Fibroblast of pulmonary artery (primary cell): ENCODE measurements around the gene OTOA.
"Not testable (repeated sequence)": the region's sequence is repeated elsewhere in the genome, so short reads cannot be mapped to it uniquely, and the experiment has no call there.

Source experiments
- DNase-seq: peaks from one replicate; pipeline ENCODE4 v3.0.0-alpha.2; 2010; ENCODE audit warnings: low read depth
- H3K4me3 ChIP-seq: replicated peaks from 2 replicates; pipeline ENCODE4 v1.5.1; 2011; ENCODE audit warnings: low read depth, mild to moderate bottlenecking, control low read depth, low read length, moderate library complexity
- TF ChIP-seq, protein P1 (sequence below): IDR thresholded peaks from 2 replicates; pipeline ENCODE4 v1.5.1; 2011; ENCODE audit warnings: mild to moderate bottlenecking, control low read depth, low read length, inconsistent platforms; ENCODE audit errors: missing control alignments

The OTOA gene

DNA sequence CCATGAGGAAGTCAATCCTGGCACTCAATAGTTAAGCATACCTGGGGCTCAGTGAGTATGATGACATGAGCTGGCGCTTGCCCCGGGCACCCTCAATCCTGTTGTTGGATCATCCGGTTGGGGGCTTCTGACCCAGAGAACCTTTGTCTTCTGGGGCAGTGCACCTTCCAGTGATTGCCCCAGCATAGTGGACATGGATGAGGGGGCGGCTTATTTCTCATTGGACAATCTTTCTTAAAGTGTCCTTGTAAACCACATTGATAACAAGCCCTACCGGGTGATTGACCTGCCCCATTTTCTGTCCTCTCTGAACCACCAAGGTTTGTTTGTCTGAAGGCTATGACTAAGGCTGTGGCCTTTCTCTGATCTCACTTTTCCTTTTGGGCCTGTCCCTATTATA lies 29.6 kb upstream of the OTOA start:
- DNase-seq = no peak
- TF ChIP-seq, protein P1, sequence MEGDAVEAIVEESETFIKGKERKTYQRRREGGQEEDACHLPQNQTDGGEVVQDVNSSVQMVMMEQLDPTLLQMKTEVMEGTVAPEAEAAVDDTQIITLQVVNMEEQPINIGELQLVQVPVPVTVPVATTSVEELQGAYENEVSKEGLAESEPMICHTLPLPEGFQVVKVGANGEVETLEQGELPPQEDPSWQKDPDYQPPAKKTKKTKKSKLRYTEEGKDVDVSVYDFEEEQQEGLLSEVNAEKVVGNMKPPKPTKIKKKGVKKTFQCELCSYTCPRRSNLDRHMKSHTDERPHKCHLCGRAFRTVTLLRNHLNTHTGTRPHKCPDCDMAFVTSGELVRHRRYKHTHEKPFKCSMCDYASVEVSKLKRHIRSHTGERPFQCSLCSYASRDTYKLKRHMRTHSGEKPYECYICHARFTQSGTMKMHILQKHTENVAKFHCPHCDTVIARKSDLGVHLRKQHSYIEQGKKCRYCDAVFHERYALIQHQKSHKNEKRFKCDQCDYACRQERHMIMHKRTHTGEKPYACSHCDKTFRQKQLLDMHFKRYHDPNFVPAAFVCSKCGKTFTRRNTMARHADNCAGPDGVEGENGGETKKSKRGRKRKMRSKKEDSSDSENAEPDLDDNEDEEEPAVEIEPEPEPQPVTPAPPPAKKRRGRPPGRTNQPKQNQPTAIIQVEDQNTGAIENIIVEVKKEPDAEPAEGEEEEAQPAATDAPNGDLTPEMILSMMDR = no peak
- no peak overlapping the region for H3K4me3 ChIP-seq

DNA sequence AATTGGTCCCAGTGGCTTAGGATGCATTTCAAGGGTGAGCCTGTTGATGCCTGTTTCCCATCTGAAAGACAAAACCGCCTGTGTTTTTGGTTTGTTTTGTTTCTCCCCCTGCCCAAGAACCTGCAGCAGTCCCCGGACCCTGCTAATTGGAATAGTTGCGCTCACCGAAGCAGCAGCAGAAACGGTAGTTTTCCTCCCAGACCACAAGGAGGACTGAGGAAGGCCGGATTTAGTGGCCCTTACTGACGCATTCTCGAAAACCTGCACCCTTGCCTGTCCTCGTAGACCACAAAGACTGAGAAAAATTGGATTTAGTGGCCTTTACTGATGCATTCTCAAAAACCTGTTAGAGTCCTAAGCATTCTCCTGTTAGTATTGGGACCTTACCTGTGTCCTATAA lies 28.1 kb upstream of the OTOA start:
- DNase-seq, H3K4me3 ChIP-seq: not testable (repeated sequence)

DNA sequence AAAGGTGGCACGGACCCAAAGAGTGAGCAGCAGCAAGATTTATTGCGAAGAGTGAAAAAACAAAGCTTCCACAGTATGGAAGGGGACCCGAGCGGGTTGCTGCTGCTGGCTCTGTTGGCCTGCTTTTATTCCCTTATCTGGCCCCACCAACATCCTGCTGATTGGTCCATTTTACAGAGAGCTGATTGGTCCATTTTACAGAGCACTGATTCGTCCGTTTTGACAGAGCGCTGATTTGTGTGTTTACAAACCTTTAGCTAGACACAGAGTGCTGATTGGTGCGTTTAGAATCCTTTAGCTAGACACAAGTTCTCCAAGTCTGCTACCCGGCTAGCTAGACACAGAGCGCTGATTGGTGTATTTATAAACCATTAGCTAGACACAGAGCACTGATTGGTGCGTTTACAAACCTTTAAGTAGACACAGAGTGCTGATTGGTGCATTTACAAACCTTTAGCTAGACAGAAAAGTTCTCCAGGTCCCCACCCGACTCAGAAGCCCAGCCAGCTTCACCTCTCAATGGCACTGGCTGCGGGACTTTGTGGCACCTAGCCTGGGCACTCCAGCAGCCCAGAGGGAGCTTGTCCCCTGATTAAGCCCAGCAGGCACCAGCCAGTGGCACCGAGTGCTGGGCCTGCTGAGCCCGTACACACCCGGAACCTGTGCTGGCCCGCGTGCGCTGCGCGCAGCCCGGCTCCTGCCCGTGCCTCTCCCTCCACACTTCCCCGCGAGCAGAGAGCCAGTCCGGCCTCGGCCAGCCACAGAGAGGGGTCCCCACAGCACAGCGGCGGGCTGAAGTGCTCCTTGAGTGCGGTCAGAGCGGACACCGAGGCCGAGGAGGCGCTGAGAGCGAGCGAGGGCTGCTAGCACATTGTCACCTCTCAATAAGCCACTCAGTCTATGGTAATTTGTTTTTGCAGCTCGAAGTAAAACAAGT lies 26.5 kb upstream of the OTOA start:
- no peak overlapping the region for H3K4me3 ChIP-seq
- TF ChIP-seq, protein P1 = no peak
- DNase-seq = no peak

DNA sequence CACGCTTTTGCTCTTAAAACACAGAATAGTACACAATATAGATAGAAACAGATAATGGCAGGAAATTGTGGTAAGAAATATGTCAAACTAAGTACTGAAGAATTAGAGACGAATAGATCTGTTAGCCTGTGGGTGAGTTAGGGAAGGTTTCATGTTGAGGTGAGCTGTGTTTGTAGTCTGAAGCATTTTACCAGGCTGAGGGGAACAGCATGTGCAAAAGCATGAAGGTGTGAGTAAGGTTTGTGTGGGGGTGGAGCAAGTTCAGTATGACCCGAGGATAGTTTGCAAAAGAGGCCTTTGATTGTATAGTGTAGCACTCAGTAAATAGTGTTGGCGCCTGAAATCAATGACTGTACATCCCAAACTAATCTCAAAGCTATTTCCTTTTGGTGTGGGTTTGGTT lies 25.2 kb upstream of the OTOA start:
- TF ChIP-seq, protein P1 = no peak
- H3K4me3 ChIP-seq = no peak overlapping the region
- peak; percentile 44 for DNase-seq

DNA sequence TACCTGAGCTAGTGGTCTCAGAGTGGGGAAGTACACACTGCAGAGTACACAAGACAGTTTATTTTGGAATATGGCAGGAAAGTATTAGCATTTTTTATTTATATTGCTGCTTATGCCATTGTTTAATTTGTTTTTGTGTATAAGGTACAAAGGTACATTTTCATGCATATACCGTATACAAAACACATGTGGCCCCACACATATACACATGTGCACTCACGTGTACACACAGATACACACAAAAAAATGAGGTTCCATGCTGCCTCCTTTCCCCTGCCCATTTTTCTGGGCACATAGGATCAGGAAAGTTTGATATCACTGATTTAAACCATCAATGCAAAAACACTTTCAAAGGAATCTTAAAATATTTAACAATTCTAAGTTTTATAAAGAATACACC lies 24.3 kb upstream of the OTOA start:
- DNase-seq = no peak
- TF ChIP-seq, protein P1 = no peak
- no peak overlapping the region for H3K4me3 ChIP-seq

DNA sequence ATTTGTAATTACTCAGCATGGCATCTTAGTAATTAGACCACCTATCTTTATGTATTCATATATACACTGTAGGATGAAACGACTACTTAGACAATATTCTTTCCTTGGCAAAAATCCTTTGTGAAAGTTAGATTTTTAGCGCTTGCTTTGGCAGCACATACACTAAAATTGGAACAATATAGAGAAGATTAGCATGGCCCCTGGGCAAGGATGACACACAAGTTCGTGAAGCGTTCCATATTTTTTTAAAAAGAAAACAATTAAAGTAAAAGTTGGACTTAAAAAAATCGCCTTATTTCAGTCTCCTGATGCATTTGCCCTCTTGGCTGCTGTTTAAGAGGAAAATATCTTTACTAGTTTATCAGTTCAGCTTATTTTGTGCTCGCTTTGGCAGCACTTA lies 21.9 kb upstream of the OTOA start:
- TF ChIP-seq, protein P1 = no peak
- H3K4me3 ChIP-seq = no peak overlapping the region
- no peak for DNase-seq

DNA sequence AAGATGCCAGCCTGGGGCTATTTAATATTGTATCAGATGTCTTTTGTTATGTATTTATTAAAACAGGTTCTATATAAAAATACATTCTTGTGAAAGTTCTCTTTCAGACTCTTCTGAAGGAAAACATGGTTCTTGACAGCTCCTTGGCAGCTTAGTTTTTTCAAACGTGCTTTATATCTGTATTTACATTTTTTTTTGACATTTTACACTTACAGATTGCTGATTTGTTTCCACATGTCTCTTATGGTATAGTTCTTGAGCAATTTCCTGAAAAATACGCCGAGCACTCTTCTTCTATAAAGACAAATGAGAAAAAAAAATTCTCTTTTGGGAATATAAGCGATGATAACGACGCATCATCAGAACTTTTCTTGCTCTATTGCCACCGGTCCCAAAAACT lies 20.9 kb upstream of the OTOA start:
- DNase-seq = no peak
- TF ChIP-seq, protein P1 = no peak
- H3K4me3 ChIP-seq = no peak overlapping the region
